Suprapubic skin (tissue), 4 donors: ENCODE results near the gene SEMA3A. TPM values are rescaled to one million over a fixed set of nuclear protein-coding genes. Genes with fewer than 3 reads are reported as not detected.

Experiments used
- DNase-seq, 2 donors: peaks; one replicate each; pipeline ENCODE4 v3.0.0-alpha.2; 2019; ENCODE audit warnings: low spot score in 2 of 2
- H3K27ac ChIP-seq: fragments of 200-600 bp; sonication (generic); one replicate; pipeline ENCODE4 v1.5.1; 2019
- H3K27me3 ChIP-seq: fragments of 200-600 bp; sonication (generic); one replicate; pipeline ENCODE4 v1.5.1; 2019
- H3K36me3 ChIP-seq: fragments of 200-600 bp; sonication (generic); one replicate; pipeline ENCODE4 v1.5.1; 2019
- H3K4me1 ChIP-seq: fragments of 200-600 bp; sonication (generic); one replicate; pipeline ENCODE4 v1.5.1; 2019
- H3K4me3 ChIP-seq: fragments of 200-600 bp; sonication (generic); one replicate; pipeline ENCODE4 v1.5.1; 2019; ENCODE audit warnings: mild to moderate bottlenecking
- H3K9me3 ChIP-seq: fragments of 200-600 bp; sonication (generic); one replicate; pipeline ENCODE4 v1.5.1; 2019
- CTCF ChIP-seq, 2 donors: fragments of 200-600 bp in 1 of 2; fragments of 450-650 bp in 1 of 2; sonication (generic) in 1 of 2; IDR thresholded peaks; one replicate each; pipeline ENCODE4 v1.5.1; 2016 to 2019; ENCODE audit warnings: antibody characterized with exemption in 2 of 2, mild to moderate bottlenecking in 1 of 2, moderate library complexity in 1 of 2
- EP300 ChIP-seq: sonication (generic); formaldehyde crosslinking; IDR thresholded peaks from one replicate; pipeline ENCODE4 v1.6.1; 2017; ENCODE audit warnings: antibody characterized with exemption
- POLR2A ChIP-seq, 2 donors: fragments of 450-650 bp; IDR thresholded peaks; one replicate each; pipeline ENCODE4 v1.6.1; 2017; ENCODE audit warnings: antibody characterized with exemption in 2 of 2, mild to moderate bottlenecking in 2 of 2, moderate library complexity in 2 of 2
- POLR2AphosphoS5 ChIP-seq, 3 donors: sonication (generic); formaldehyde crosslinking; IDR thresholded peaks; one replicate each; pipeline ENCODE4 v1.6.1; 2017; ENCODE audit warnings: antibody characterized with exemption in 3 of 3
- WGBS: methylation state at CpG from one replicate; pipeline ENCODE4 v1.1.5; 2018; 5-methylcytosine and 5-hydroxymethylcytosine counted together
- total RNA-seq, 4 donors: library from RNA; depleted of rRNA; stranded (reverse); fragments of >200 nt; gene quantifications; one replicate each; pipeline ENCODE4 v1.1.0, GENCODE V29; 2016

Gene SEMA3A
- total RNA-seq, 4 donors from 2014 or later, result 1.1 to 7.3 (median 3.2) TPM

GRCh38 chr7:84149573-84149972 is 45.0 kb downstream of the SEMA3A start:
- 61% methylated on average over 3 of the region's 3 CpGs for WGBS

GRCh38 chr7:84145892-84146291 is 48.7 kb downstream of the SEMA3A start:
- H3K9me3 ChIP-seq, result no peaks in the 10 kb centered on the region
- H3K27me3 ChIP-seq, result no peaks in the 10 kb centered on the region
- H3K4me1 ChIP-seq, result no peaks in the 10 kb centered on the region
- no peaks in the 10 kb centered on the region for H3K36me3 ChIP-seq
- no peak overlapping the region for H3K4me3 ChIP-seq
- 54% methylated on average over 3 of the region's 3 CpGs for WGBS
- H3K27ac ChIP-seq, result no peak overlapping the region
- DNase-seq, result no peak
- TF ChIP-seq POLR2A (IDR thresholded peaks at IDR 0.05), result no peak

More at GRCh38 chr7:84149573-84149972, 45.0 kb downstream of the SEMA3A start:
- TF ChIP-seq EP300, result no peak
- TF ChIP-seq POLR2AphosphoS5 (IDR thresholded peaks at IDR 0.05), result no peak
- TF ChIP-seq POLR2A (IDR thresholded peaks at IDR 0.05), result no peak
- TF ChIP-seq CTCF (IDR thresholded peaks at IDR 0.05), result no peak
- no peak for DNase-seq
- Histone ChIP-seq H3K27ac (no peak overlapping the region), H3K27me3 (no peaks in the 10 kb centered on the region), H3K4me1 (no peaks in the 10 kb centered on the region), H3K36me3 (no peaks in the 10 kb centered on the region), H3K4me3 (no peak overlapping the region), H3K9me3 (no peaks in the 10 kb centered on the region)

GRCh38 chr7:84144935-84145334 is 49.7 kb downstream of the SEMA3A start:
- 81% methylated on average over 1 of the region's 1 CpG for WGBS
- DNase-seq, result no peak
- H3K4me3 ChIP-seq, result no peak overlapping the region
- no peak overlapping the region for H3K27ac ChIP-seq
- no peaks in the 10 kb centered on the region for H3K4me1 ChIP-seq
- H3K9me3 ChIP-seq, result no peaks in the 10 kb centered on the region
- no peak for TF ChIP-seq POLR2AphosphoS5 (IDR thresholded peaks at IDR 0.05)
- no peak for TF ChIP-seq CTCF (IDR thresholded peaks at IDR 0.05)
- TF ChIP-seq EP300, result no peak
- TF ChIP-seq POLR2A (IDR thresholded peaks at IDR 0.05), result no peak
- no peaks in the 10 kb centered on the region for H3K27me3 ChIP-seq
- H3K36me3 ChIP-seq, result no peaks in the 10 kb centered on the region

- DNase-seq, result no peak
- TF ChIP-seq CTCF (IDR thresholded peaks at IDR 0.05) (no peak), POLR2AphosphoS5 (IDR thresholded peaks at IDR 0.05) (no peak), EP300 (no peak)
- H3K36me3 ChIP-seq, result no peaks in the 10 kb centered on the region
- H3K4me1 ChIP-seq, result no peaks in the 10 kb centered on the region
- H3K27ac ChIP-seq, result no peak overlapping the region
- H3K27me3 ChIP-seq, result no peaks in the 10 kb centered on the region
- H3K9me3 ChIP-seq, result no peaks in the 10 kb centered on the region
- WGBS, result 74% methylated on average over 3 of the region's 3 CpGs
- no peak overlapping the region for H3K4me3 ChIP-seq
These were observed 50.1 kb downstream of the SEMA3A start for GRCh38 chr7:84144480-84144879.

GRCh38 chr7:84142726-84143125 is 51.9 kb downstream of the SEMA3A start:
- no peak for TF ChIP-seq POLR2A (IDR thresholded peaks at IDR 0.05)
- TF ChIP-seq CTCF (IDR thresholded peaks at IDR 0.05), result no peak
- no peak for TF ChIP-seq POLR2AphosphoS5 (IDR thresholded peaks at IDR 0.05)
- no peak for TF ChIP-seq EP300
- Histone ChIP-seq H3K27me3 (no peaks in the 10 kb centered on the region), H3K27ac (no peak overlapping the region), H3K4me3 (no peak overlapping the region), H3K9me3 (no peaks in the 10 kb centered on the region), H3K4me1 (no peaks in the 10 kb centered on the region), H3K36me3 (no peaks in the 10 kb centered on the region)
- DNase-seq, result no peak
- 89% methylated on average over 3 of the region's 3 CpGs for WGBS
